Naive B cell (primary cell): Measurements from ENCODE around the gene SIAH1. TPM values are rescaled to one million over a fixed set of nuclear protein-coding genes. Genes with fewer than 3 reads are reported as not detected.

Source experiments
- ATAC-seq, 2 donors: fragments of 150-1000 bp; cut with Tn5 transposase; 2 replicates each; pipeline ENCODE4 v1.10.0; 2021; ENCODE audit warnings: low read depth in 2 of 2, mild to moderate bottlenecking in 2 of 2, moderate library complexity in 2 of 2
- DNase-seq: peaks from one replicate; pipeline ENCODE4 v3.0.0; 2022
- H3K27ac Mint-ChIP-seq, 6 donors: one replicate each; pipeline ENCODE4 v1.8.0; 2020 to 2022; ENCODE audit warnings: mild to moderate bottlenecking in 6 of 6, mixed read lengths in 6 of 6, moderate library complexity in 5 of 6, inconsistent platforms in 2 of 6
- H3K27me3 Mint-ChIP-seq, 3 donors: one replicate each; pipeline ENCODE4 v1.8.0; 2021 to 2022; ENCODE audit warnings: mixed read lengths in 3 of 3, mild to moderate bottlenecking in 1 of 3
- H3K36me3 Mint-ChIP-seq, 2 donors: one replicate each; pipeline ENCODE4 v1.8.0; 2020 to 2022; ENCODE audit warnings: mixed read lengths in 2 of 2, inconsistent platforms in 1 of 2, mild to moderate bottlenecking in 1 of 2
- H3K4me1 Mint-ChIP-seq, 3 donors: one replicate each; pipeline ENCODE4 v1.8.0; 2020 to 2022; ENCODE audit warnings: mixed read lengths in 3 of 3, inconsistent platforms in 1 of 3, mild to moderate bottlenecking in 1 of 3, moderate library complexity in 1 of 3
- H3K4me3 Mint-ChIP-seq, 8 donors: one replicate each; pipeline ENCODE4 v1.8.0; 2020 to 2022; ENCODE audit warnings: mild to moderate bottlenecking in 8 of 8, mixed read lengths in 8 of 8, moderate library complexity in 8 of 8, inconsistent platforms in 2 of 8
- H3K9me3 Mint-ChIP-seq, 7 donors: one replicate each; pipeline ENCODE4 v1.8.0; 2020 to 2022; ENCODE audit warnings: mixed read lengths in 7 of 7, mild to moderate bottlenecking in 5 of 7, inconsistent platforms in 2 of 7, moderate library complexity in 1 of 7
- polyA plus RNA-seq, 6 donors: library from polyadenylated mRNA; unstranded; fragments of 300-500 nt; fragmentation: Illumina TruSeq; gene quantifications; one replicate each; pipeline ENCODE4 v1.2.3, GENCODE V29; 2021; ENCODE audit warnings: low read depth in 6 of 6

SIAH1 gene
- polyA plus RNA-seq, 6 donors from 2014 or later = 17.2 to 31.9 (median 24.0) TPM

GRCh38 chr16:48370229-48370628, 15.0 kb downstream of the SIAH1 start:
- Mint-ChIP-seq H3K27me3 (no peaks in the 10 kb centered on the region), H3K4me1 (peaks cover 27 to 47% (median 47%) of the 10 kb centered on the region in 3 donors), H3K4me3 (no peak overlapping the region), H3K27ac (peak overlapping the region in 1 of 6 donors; percentile 68), H3K9me3 (no peaks in the 10 kb centered on the region), H3K36me3 (no peaks in the 10 kb centered on the region)
- ATAC-seq = no peak
- DNase-seq = no peak

- Mint-ChIP-seq H3K4me1 (peaks cover 27 to 52% (median 51%) of the 10 kb centered on the region in 3 donors), H3K27ac (peak overlapping the region in 2 of 6 donors; percentile 31 to 49), H3K36me3 (no peaks in the 10 kb centered on the region), H3K4me3 (no peak overlapping the region), H3K27me3 (no peaks in the 10 kb centered on the region), H3K9me3 (no peaks in the 10 kb centered on the region)
- DNase-seq (no peak), ATAC-seq (no peak)
Measured at GRCh38 chr16:48369765-48370164, 15.4 kb downstream of the SIAH1 start.

- ATAC-seq (no peak), DNase-seq (no peak)
- Mint-ChIP-seq H3K27me3 (no peaks in the 10 kb centered on the region), H3K27ac (peak overlapping the region in 4 of 6 donors; percentile 17 to 90 (median 22)), H3K9me3 (no peaks in the 10 kb centered on the region), H3K4me3 (peak overlapping the region in 2 of 8 donors; percentile 40 to 92), H3K36me3 (no peaks in the 10 kb centered on the region), H3K4me1 (peaks cover 38 to 63% (median 60%) of the 10 kb centered on the region in 3 donors)
Measured at GRCh38 chr16:48367441-48368049, 17.7 kb downstream of the SIAH1 start.

DNA sequence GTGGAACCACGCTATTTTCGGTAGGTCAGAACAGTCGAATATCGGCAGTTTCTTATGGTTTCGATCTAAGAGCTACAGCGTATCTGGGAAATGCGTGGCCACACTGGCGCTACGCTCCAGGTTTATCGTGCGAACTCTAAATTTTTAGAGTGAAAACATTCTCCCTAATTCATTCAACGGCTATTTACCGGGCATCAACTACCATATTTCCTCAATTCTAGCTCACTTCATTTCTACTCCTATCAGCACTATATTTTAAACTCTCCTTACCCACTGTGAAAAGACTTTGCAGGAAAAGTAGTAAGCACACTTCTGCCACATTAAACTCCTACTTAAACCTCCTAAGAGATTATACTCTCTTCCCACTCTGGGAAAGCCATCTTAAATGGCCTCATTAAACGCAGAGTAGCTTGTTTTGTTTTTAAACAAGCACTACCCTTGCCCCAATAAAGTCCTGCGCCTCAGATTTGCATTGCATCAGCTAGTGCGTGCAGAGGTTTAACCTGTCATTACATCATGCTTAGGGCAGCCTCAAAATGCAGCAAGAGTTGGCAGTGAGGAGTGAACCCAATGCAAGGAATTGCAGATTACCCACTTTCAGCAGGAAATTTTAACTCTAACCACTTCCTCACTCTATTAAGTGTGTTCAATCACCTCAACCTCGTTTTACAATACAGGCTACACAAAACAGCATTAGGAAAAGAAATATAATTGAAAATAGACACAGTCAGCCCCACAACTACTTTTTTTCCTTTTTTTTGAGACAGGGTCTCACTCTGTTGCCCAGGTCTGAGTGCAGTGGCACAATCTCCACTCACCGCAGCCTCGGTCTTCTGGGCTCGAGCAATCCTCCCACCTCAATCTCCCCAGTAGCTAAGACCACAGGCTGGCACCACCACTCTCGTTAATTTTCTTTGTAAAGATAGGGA, 18.8 kb downstream of the SIAH1 start:
- DNase-seq = peak; percentile 36
- no peaks in the 10 kb centered on the region for H3K36me3 Mint-ChIP-seq
- peak overlapping the region; percentile 82 to 94 (median 90) for H3K4me3 Mint-ChIP-seq
- no peaks in the 10 kb centered on the region for H3K9me3 Mint-ChIP-seq
- peak overlapping the region; percentile 62 to 93 (median 84) for H3K27ac Mint-ChIP-seq
- H3K27me3 Mint-ChIP-seq = no peaks in the 10 kb centered on the region
- ATAC-seq = peak; percentile 76 to 79
- H3K4me1 Mint-ChIP-seq = peaks cover 33 to 66% (median 64%) of the 10 kb centered on the region in 3 donors

GRCh38 chr16:48365601-48366164, 19.5 kb downstream of the SIAH1 start:
- peak; percentile 88 to 89 for ATAC-seq
- Mint-ChIP-seq H3K27ac (peak overlapping the region; percentile 62 to 93 (median 84)), H3K4me3 (peak overlapping the region; percentile 82 to 94 (median 90)), H3K27me3 (no peaks in the 10 kb centered on the region), H3K4me1 (peaks cover 30 to 74% (median 67%) of the 10 kb centered on the region in 3 donors), H3K36me3 (no peaks in the 10 kb centered on the region), H3K9me3 (no peaks in the 10 kb centered on the region)
- peak; percentile 66 for DNase-seq

DNA sequence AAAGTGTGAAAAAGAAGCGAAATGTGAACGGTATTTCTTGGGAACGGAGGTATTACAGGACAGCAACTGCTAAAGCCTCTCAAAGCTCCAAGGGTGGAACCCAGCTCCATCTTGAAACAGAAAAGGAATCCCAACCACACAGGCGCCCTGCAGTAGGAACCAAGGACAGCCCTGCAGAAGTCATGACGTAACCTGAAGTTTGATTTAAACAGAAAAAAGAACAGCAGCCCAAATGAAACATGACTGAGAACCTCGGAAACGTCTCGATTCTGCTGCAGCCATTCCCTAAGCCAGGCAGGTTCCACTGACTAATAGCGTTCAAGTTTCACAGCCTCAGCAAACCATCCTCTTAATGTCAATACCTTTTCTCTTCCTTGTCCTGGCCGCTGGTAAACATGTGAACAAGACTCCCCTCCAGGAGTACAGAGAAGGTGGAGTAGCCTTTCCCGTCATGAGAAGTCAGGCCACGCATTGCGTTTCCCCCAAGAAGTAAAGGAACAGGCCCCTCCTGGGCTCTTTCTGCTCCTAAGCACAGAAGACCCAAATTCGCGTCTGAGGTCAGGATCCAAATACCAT, 20.1 kb downstream of the SIAH1 start:
- H3K36me3 Mint-ChIP-seq = no peaks in the 10 kb centered on the region
- peak overlapping the region in 4 of 6 donors; percentile 74 to 90 (median 84) for H3K27ac Mint-ChIP-seq
- H3K9me3 Mint-ChIP-seq = no peaks in the 10 kb centered on the region
- DNase-seq (no peak), ATAC-seq (no peak)
- peak overlapping the region; percentile 75 to 92 (median 88) for H3K4me3 Mint-ChIP-seq
- peaks cover 28 to 73% (median 67%) of the 10 kb centered on the region in 3 donors for H3K4me1 Mint-ChIP-seq
- no peaks in the 10 kb centered on the region for H3K27me3 Mint-ChIP-seq

DNA sequence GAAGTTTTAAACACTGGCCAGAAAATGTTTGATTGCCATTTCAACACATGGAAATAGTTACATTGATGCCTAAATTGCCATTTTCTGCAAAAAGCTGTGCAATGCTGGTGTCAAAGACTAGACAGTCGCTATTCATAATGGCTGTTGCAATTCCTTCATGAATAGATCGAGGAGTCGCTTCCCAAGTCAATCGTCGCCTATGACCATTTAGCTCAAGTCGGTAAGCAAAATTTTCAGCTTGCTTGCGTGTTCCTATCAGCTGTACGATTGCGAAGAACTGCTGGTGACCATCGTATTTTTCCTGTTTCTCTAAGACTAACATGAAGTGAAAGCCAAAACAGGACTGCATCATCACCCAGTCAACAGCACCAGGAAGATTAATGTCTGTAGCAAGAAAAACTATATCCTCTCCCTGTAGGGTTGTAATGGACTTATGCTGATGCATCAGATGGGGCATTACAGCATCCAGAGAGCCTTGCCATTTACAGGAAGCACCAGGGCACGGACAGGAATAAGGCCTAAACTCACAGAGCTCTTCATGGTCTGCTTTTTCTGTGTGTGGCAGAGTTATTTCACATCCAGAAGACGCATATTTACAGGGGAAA, 23.6 kb downstream of the SIAH1 start:
- Mint-ChIP-seq H3K27me3 (no peaks in the 10 kb centered on the region), H3K4me3 (peak overlapping the region in 3 of 8 donors; percentile 35 to 79 (median 36)), H3K4me1 (peaks cover 17 to 51% (median 40%) of the 10 kb centered on the region in 3 donors), H3K9me3 (no peaks in the 10 kb centered on the region), H3K36me3 (peaks cover 0 to 6% of the 10 kb centered on the region in 2 donors), H3K27ac (peak overlapping the region in 1 of 6 donors; percentile 36)
- DNase-seq = no peak
- no peak for ATAC-seq

DNA sequence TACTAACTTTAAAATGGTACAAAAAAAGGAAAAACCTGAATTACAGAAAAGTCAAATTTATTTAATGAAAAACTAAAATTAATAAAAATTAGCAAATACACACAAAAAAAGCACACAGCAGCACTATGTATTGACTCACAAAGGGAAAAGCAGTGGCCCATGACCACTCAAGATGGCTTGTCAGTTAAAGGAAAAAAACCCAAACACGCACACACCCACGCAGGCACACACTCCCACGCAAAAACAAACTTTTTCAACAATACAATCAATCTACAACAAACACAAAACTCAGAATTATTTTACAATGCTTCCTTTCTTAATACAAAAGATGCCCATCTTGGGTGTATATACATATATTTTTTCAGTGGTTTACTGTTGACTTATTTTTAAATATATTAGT, 24.2 kb downstream of the SIAH1 start:
- ATAC-seq = no peak
- no peaks in the 10 kb centered on the region for H3K9me3 Mint-ChIP-seq
- peak overlapping the region in 1 of 8 donors; percentile 12 for H3K4me3 Mint-ChIP-seq
- peaks cover 11 to 49% (median 39%) of the 10 kb centered on the region in 3 donors for H3K4me1 Mint-ChIP-seq
- no peak overlapping the region for H3K27ac Mint-ChIP-seq
- DNase-seq = no peak
- no peaks in the 10 kb centered on the region for H3K27me3 Mint-ChIP-seq
- peaks cover 0 to 6% of the 10 kb centered on the region in 2 donors for H3K36me3 Mint-ChIP-seq

DNA sequence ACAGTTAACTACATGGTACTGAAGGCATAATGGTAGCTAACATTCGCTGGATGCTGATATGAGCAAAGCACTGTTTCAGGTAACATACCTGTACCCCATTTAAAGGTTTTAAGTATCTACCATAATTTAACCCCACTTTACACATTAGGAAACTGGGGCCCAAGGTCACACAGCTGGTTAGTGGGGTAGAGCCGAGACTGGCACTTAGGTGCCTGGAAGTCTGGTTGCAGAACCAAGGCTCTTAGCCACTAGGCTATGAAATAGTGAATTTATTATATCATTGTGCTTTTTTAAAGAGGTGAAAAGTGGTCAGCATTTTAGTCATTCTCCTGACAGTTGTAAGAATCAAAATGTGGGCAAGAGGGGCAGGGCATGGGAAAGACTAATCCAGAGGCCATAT, 25.2 kb downstream of the SIAH1 start:
- ATAC-seq (no peak), DNase-seq (no peak)
- H3K4me1 Mint-ChIP-seq = peaks cover 11 to 46% (median 36%) of the 10 kb centered on the region in 3 donors
- H3K27me3 Mint-ChIP-seq = no peaks in the 10 kb centered on the region
- H3K9me3 Mint-ChIP-seq = no peaks in the 10 kb centered on the region
- H3K27ac Mint-ChIP-seq = peak overlapping the region in 1 of 6 donors; percentile 64
- H3K36me3 Mint-ChIP-seq = peaks cover 0 to 6% of the 10 kb centered on the region in 2 donors
- H3K4me3 Mint-ChIP-seq = no peak overlapping the region

- ATAC-seq = no peak
- peak overlapping the region in 3 of 6 donors; percentile 22 to 56 (median 41) for H3K27ac Mint-ChIP-seq
- no peak for DNase-seq
- no peak overlapping the region for H3K4me3 Mint-ChIP-seq
- H3K9me3 Mint-ChIP-seq = no peaks in the 10 kb centered on the region
- no peaks in the 10 kb centered on the region for H3K27me3 Mint-ChIP-seq
- peaks cover 5 to 41% (median 36%) of the 10 kb centered on the region in 3 donors for H3K4me1 Mint-ChIP-seq
- H3K36me3 Mint-ChIP-seq = peaks cover 0 to 6% of the 10 kb centered on the region in 2 donors
Measured at GRCh38 chr16:48358419-48358818, 26.8 kb downstream of the SIAH1 start.

GRCh38 chr16:48356633-48357376, 28.4 kb downstream of the SIAH1 start:
- Mint-ChIP-seq H3K9me3 (no peaks in the 10 kb centered on the region), H3K27ac (peak overlapping the region in 3 of 6 donors; percentile 9 to 86 (median 18)), H3K36me3 (peaks cover 0 to 6% of the 10 kb centered on the region in 2 donors), H3K4me1 (peaks cover 0 to 35% (median 30%) of the 10 kb centered on the region in 3 donors), H3K27me3 (no peaks in the 10 kb centered on the region), H3K4me3 (no peak overlapping the region)
- no peak for DNase-seq
- no peak for ATAC-seq
